ENCODE measurements around the gene SH3D19.

Gene SH3D19

DNA sequence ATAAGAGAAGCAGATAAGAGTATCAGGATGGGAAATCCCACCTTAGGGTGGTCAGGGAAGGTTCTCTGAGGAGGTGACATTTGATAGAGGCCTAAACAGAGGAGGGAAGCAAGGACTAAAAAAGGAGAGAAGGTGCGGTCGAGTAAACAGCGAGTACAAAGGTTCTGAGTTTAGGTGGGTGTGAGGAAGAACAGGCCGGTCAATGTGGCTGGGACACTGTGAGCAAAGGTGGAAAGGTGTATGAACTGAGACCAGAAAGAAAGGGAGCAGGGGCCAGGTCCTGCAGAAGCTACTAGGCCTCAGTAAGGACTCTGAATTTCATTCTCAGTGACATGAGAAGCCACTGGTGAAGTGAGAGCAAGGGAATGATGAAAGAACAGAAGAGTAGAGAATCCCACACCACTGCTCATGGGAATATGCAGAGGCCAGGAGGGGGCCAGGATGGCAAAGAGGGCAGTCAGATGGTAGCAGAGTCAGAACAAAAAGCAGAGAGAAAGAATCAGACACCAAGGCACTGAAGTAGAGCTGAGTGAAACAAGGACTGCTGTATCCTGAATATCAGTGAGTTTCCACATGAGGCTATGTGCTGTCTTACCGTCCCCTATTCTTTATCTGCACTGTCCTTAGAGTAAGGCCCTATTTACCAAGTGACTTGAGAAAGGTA, 30.4 kb downstream of the SH3D19 start:
- H3K27me3 ChIP-seq (ENCODE audit: insufficient read depth, low read length, poor library complexity) = no peaks in the 10 kb centered on the region
- no peak overlapping the region for H3K4me3 ChIP-seq (ENCODE audit: low read depth in 1 of 2, low read length in 2 of 2)
- DNase-seq (no peak), ATAC-seq (ENCODE audit: insufficient read depth, low read depth) (no peak)
- H3K9me3 ChIP-seq (ENCODE audit: insufficient read depth, low read length, severe bottlenecking) = no peaks in the 10 kb centered on the region
- no peak overlapping the region for H3K27ac ChIP-seq (ENCODE audit: low read length)
- H3K36me3 ChIP-seq (ENCODE audit: insufficient read depth, low read length) = no peaks in the 10 kb centered on the region
- no peaks in the 10 kb centered on the region for H3K4me1 ChIP-seq (ENCODE audit: insufficient read depth, low read length)
- H2AFZ ChIP-seq (ENCODE audit: low read depth, low read length) = no peak overlapping the region
- TF ChIP-seq, protein P1, sequence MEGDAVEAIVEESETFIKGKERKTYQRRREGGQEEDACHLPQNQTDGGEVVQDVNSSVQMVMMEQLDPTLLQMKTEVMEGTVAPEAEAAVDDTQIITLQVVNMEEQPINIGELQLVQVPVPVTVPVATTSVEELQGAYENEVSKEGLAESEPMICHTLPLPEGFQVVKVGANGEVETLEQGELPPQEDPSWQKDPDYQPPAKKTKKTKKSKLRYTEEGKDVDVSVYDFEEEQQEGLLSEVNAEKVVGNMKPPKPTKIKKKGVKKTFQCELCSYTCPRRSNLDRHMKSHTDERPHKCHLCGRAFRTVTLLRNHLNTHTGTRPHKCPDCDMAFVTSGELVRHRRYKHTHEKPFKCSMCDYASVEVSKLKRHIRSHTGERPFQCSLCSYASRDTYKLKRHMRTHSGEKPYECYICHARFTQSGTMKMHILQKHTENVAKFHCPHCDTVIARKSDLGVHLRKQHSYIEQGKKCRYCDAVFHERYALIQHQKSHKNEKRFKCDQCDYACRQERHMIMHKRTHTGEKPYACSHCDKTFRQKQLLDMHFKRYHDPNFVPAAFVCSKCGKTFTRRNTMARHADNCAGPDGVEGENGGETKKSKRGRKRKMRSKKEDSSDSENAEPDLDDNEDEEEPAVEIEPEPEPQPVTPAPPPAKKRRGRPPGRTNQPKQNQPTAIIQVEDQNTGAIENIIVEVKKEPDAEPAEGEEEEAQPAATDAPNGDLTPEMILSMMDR (IDR thresholded peaks at IDR 0.05; ENCODE audit: borderline replicate concordance, extremely low read depth, low read length, poor library complexity, severe bottlenecking) = no peak
- TF ChIP-seq EZH2 (IDR thresholded peaks at IDR 0.05; ENCODE audit: borderline replicate concordance, low read depth, low read length, severe bottlenecking) = no peak
- H4K20me1 ChIP-seq (ENCODE audit: insufficient read depth, low read length) = no peaks in the 10 kb centered on the region
- H3K9ac ChIP-seq (ENCODE audit: low read depth, low read length) = no peak overlapping the region
- H3K4me2 ChIP-seq (ENCODE audit: insufficient read depth, low read length) = no peak overlapping the region
- no peaks in the 10 kb centered on the region for H3K79me2 ChIP-seq (ENCODE audit: insufficient read depth, low read length)

- H3K4me2 ChIP-seq (ENCODE audit: insufficient read depth, low read length) = no peak overlapping the region
- no peak overlapping the region for H3K9ac ChIP-seq (ENCODE audit: low read depth, low read length)
- no peak for TF ChIP-seq EZH2 (IDR thresholded peaks at IDR 0.05; ENCODE audit: borderline replicate concordance, low read depth, low read length, severe bottlenecking)
- TF ChIP-seq, protein P1 (IDR thresholded peaks at IDR 0.05; ENCODE audit: borderline replicate concordance, extremely low read depth, low read length, poor library complexity, severe bottlenecking) = no peak
- H3K9me3 ChIP-seq (ENCODE audit: insufficient read depth, low read length, severe bottlenecking) = no peaks in the 10 kb centered on the region
- ATAC-seq (ENCODE audit: insufficient read depth, low read depth) = no peak
- H2AFZ ChIP-seq (ENCODE audit: low read depth, low read length) = no peak overlapping the region
- no peaks in the 10 kb centered on the region for H3K4me1 ChIP-seq (ENCODE audit: insufficient read depth, low read length)
- no peak overlapping the region for H3K27ac ChIP-seq (ENCODE audit: low read length)
- no peak overlapping the region for H3K4me3 ChIP-seq (ENCODE audit: low read depth in 1 of 2, low read length in 2 of 2)
- H3K36me3 ChIP-seq (ENCODE audit: insufficient read depth, low read length) = no peaks in the 10 kb centered on the region
- H4K20me1 ChIP-seq (ENCODE audit: insufficient read depth, low read length) = no peaks in the 10 kb centered on the region
- no peaks in the 10 kb centered on the region for H3K79me2 ChIP-seq (ENCODE audit: insufficient read depth, low read length)
- no peak for DNase-seq
- no peaks in the 10 kb centered on the region for H3K27me3 ChIP-seq (ENCODE audit: insufficient read depth, low read length, poor library complexity)
Observed at GRCh38 chr4:151292038-151292437, 33.4 kb downstream of the SH3D19 start.

DNA sequence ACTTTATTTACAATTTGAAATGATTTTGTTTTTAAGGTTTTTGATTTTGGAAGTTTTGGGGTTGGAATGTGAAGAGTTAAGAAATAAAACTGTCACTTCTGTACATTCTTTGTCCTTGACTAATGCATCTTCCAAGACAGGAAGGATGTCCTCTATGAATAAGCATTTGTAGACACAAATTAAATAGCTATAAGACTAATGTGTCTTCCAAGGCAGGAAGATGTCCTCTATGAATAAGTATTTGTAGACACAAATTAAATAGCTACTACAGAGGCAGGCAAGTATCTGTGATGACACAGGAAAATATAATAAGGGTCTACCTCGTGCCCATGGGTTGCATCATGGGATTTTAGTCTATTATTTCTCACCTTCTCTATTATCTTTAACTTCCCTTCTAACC, 33.9 kb downstream of the SH3D19 start:
- ATAC-seq (ENCODE audit: insufficient read depth, low read depth) = no peak
- Histone ChIP-seq H3K4me1 (ENCODE audit: insufficient read depth, low read length) (no peaks in the 10 kb centered on the region), H3K4me2 (ENCODE audit: insufficient read depth, low read length) (no peak overlapping the region), H3K27ac (ENCODE audit: low read length) (no peak overlapping the region), H4K20me1 (ENCODE audit: insufficient read depth, low read length) (no peaks in the 10 kb centered on the region), H3K9me3 (ENCODE audit: insufficient read depth, low read length, severe bottlenecking) (no peaks in the 10 kb centered on the region), H2AFZ (ENCODE audit: low read depth, low read length) (no peak overlapping the region), H3K79me2 (ENCODE audit: insufficient read depth, low read length) (no peaks in the 10 kb centered on the region), H3K9ac (ENCODE audit: low read depth, low read length) (no peak overlapping the region), H3K27me3 (ENCODE audit: insufficient read depth, low read length, poor library complexity) (no peaks in the 10 kb centered on the region), H3K4me3 (ENCODE audit: low read depth in 1 of 2, low read length in 2 of 2) (no peak overlapping the region), H3K36me3 (ENCODE audit: insufficient read depth, low read length) (no peaks in the 10 kb centered on the region)
- TF ChIP-seq, protein P1 (IDR thresholded peaks at IDR 0.05; ENCODE audit: borderline replicate concordance, extremely low read depth, low read length, poor library complexity, severe bottlenecking) = no peak
- DNase-seq = no peak

GRCh38 chr4:151287409-151287808, 38.0 kb downstream of the SH3D19 start:
- Histone ChIP-seq H3K4me3 (ENCODE audit: low read depth in 1 of 2, low read length in 2 of 2) (no peak overlapping the region), H3K79me2 (ENCODE audit: insufficient read depth, low read length) (no peaks in the 10 kb centered on the region), H3K9ac (ENCODE audit: low read depth, low read length) (no peak overlapping the region), H3K36me3 (ENCODE audit: insufficient read depth, low read length) (no peaks in the 10 kb centered on the region), H3K4me2 (ENCODE audit: insufficient read depth, low read length) (no peak overlapping the region), H3K4me1 (ENCODE audit: insufficient read depth, low read length) (no peaks in the 10 kb centered on the region), H4K20me1 (ENCODE audit: insufficient read depth, low read length) (no peaks in the 10 kb centered on the region), H3K9me3 (ENCODE audit: insufficient read depth, low read length, severe bottlenecking) (no peaks in the 10 kb centered on the region), H3K27ac (ENCODE audit: low read length) (no peak overlapping the region), H3K27me3 (ENCODE audit: insufficient read depth, low read length, poor library complexity) (no peaks in the 10 kb centered on the region), H2AFZ (ENCODE audit: low read depth, low read length) (no peak overlapping the region)
- no peak for TF ChIP-seq EZH2 (IDR thresholded peaks at IDR 0.05; ENCODE audit: borderline replicate concordance, low read depth, low read length, severe bottlenecking)
- TF ChIP-seq, protein P1 (IDR thresholded peaks at IDR 0.05; ENCODE audit: borderline replicate concordance, extremely low read depth, low read length, poor library complexity, severe bottlenecking) = no peak
- no peak for DNase-seq
- ATAC-seq (ENCODE audit: insufficient read depth, low read depth) = no peak
